Liver (tissue), 9 donors: ENCODE data around the gene SLC5A9. TPM values are rescaled to one million over a fixed set of nuclear protein-coding genes. Genes with fewer than 3 reads are reported as not detected.

Experiments used
- DNase-seq: peaks from one replicate; pipeline ENCODE4 v3.0.0-alpha.2; 2017; ENCODE audit warnings: low spot score
- H3K27ac ChIP-seq, 2 donors: one replicate each; pipeline ENCODE4 v1.7.0; 2013; ENCODE audit warnings: inconsistent platforms in 2 of 2, low read length in 2 of 2, control low read depth in 1 of 2, low read depth in 1 of 2, mild to moderate bottlenecking in 1 of 2
- H3K27me3 ChIP-seq, 4 donors: one replicate each; pipeline versions ENCODE4 v1.6.1 to v1.7.0; 2013; ENCODE audit warnings: low read length in 3 of 4, inconsistent platforms in 1 of 4, mild to moderate bottlenecking in 1 of 4, moderate library complexity in 1 of 4; ENCODE audit not compliant: control insufficient read depth in 4 of 4, insufficient read depth in 4 of 4
- H3K36me3 ChIP-seq, 4 donors: one replicate each; pipeline versions ENCODE4 v1.6.1 to v1.7.0; 2013; ENCODE audit warnings: low read length in 3 of 4, mild to moderate bottlenecking in 3 of 4, low read depth in 1 of 4, moderate library complexity in 1 of 4; ENCODE audit not compliant: control insufficient read depth in 4 of 4, insufficient read depth in 3 of 4
- H3K4me1 ChIP-seq, 4 donors: one replicate each; pipeline versions ENCODE4 v1.6.1 to v1.7.0; 2013; ENCODE audit warnings: low read length in 3 of 4, mild to moderate bottlenecking in 3 of 4, moderate library complexity in 1 of 4; ENCODE audit not compliant: control insufficient read depth in 4 of 4, insufficient read depth in 4 of 4
- H3K4me3 ChIP-seq, 3 donors: one replicate each; pipeline versions ENCODE4 v1.6.1 to v1.7.0; 2013; ENCODE audit warnings: low read length in 3 of 3, control low read depth in 1 of 3, low read depth in 1 of 3, mild to moderate bottlenecking in 1 of 3
- H3K9ac ChIP-seq, 2 donors: one replicate each; pipeline ENCODE4 v1.7.0; 2013; ENCODE audit warnings: low read length in 2 of 2, mild to moderate bottlenecking in 2 of 2, moderate library complexity in 2 of 2, control low read depth in 1 of 2, low read depth in 1 of 2
- H3K9me3 ChIP-seq, 4 donors: one replicate each; pipeline versions ENCODE4 v1.6.1 to v1.7.0; 2013; ENCODE audit warnings: low read length in 3 of 4; ENCODE audit not compliant: control insufficient read depth in 4 of 4
- CTCF ChIP-seq: fragments of 150-350 bp; IDR thresholded peaks from 2 replicates; pipeline ENCODE4 v1.5.1; 2017; ENCODE audit warnings: improper control_type of control experiment, low read depth, low read length; ENCODE audit not compliant: missing input control
- EGR1 ChIP-seq, 2 donors: IDR thresholded peaks; 2 replicates each; pipeline ENCODE4 v1.6.1; 2016 to 2018; ENCODE audit warnings: antibody characterized with exemption in 2 of 2, low read depth in 2 of 2
- FOXA2 ChIP-seq: IDR thresholded peaks from 2 replicates; pipeline ENCODE4 v1.6.1; 2016; ENCODE audit warnings: antibody characterized with exemption
- GABPA ChIP-seq, 2 donors: IDR thresholded peaks in 1 of 2; conservative IDR thresholded peaks in 1 of 2; 2 replicates each; pipeline ENCODE4 v1.6.1; 2016; ENCODE audit warnings: antibody characterized with exemption in 2 of 2, mild to moderate bottlenecking in 1 of 2, moderate library complexity in 1 of 2
- HNF4A ChIP-seq, 2 donors: conservative IDR thresholded peaks; 2 replicates each; pipeline ENCODE4 v1.6.1; 2016; ENCODE audit warnings: antibody characterized with exemption in 2 of 2, mild to moderate bottlenecking in 2 of 2
- HNF4G ChIP-seq: IDR thresholded peaks from 2 replicates; pipeline ENCODE4 v1.6.1; 2016; ENCODE audit warnings: antibody characterized with exemption
- RAD21 ChIP-seq, 2 donors: IDR thresholded peaks; 2 replicates each; pipeline ENCODE4 v1.6.1; 2016; ENCODE audit warnings: antibody characterized with exemption in 2 of 2, mild to moderate bottlenecking in 2 of 2
- REST ChIP-seq: IDR thresholded peaks from 2 replicates; pipeline ENCODE4 v1.6.1; 2016; ENCODE audit warnings: antibody characterized with exemption, mild to moderate bottlenecking
- TAF1 ChIP-seq: conservative IDR thresholded peaks from 2 replicates; pipeline ENCODE4 v1.6.1; 2016; ENCODE audit warnings: antibody characterized with exemption, mild to moderate bottlenecking
- ZBTB33 ChIP-seq: IDR thresholded peaks from 2 replicates; pipeline ENCODE4 v1.6.1; 2016; ENCODE audit warnings: antibody characterized with exemption
- WGBS: extraction: QIAGEN DNeasy Blood & Tissue Kit; methylation state at CpG from one replicate; pipeline ENCODE4 v1.1.7; 2013; 5-methylcytosine and 5-hydroxymethylcytosine counted together
- polyA plus RNA-seq, 2 donors: library from polyadenylated mRNA; stranded (reverse) in 1 of 2; unstranded in 1 of 2; fragments of 200-250 nt in 1 of 2; fragments of >200 nt in 1 of 2; fragmentation: Nextera tagmentation in 1 of 2; extraction: Ambion mirVana in 1 of 2; gene quantifications; one replicate each; pipeline versions ENCODE4 v1.2.1 to v1.2.3, GENCODE V29; 2013 to 2015
- total RNA-seq, 2 donors: library from RNA; depleted of rRNA; stranded (reverse); fragments of >200 nt; gene quantifications; one replicate each; pipeline ENCODE4 v1.2.3, GENCODE V29; 2014
- TF ChIP-seq, protein P1 (sequence below): IDR thresholded peaks from 2 replicates; pipeline ENCODE4 v1.6.1; 2016; ENCODE audit warnings: antibody characterized with exemption
- donor health status: healthy.
- donor health status: healthy.
- donor health status: healthy.
- donor health status: healthy.
- donor health status: healthy.

Gene SLC5A9
- total and polyA plus RNA-seq, 4 donors: 0.78 to 6.5 (median 6.0) TPM

GRCh38 chr1:48251323-48251722 lies 28.8 kb downstream of the SLC5A9 start (continued):
- TF ChIP-seq ZBTB33: no peak

DNA sequence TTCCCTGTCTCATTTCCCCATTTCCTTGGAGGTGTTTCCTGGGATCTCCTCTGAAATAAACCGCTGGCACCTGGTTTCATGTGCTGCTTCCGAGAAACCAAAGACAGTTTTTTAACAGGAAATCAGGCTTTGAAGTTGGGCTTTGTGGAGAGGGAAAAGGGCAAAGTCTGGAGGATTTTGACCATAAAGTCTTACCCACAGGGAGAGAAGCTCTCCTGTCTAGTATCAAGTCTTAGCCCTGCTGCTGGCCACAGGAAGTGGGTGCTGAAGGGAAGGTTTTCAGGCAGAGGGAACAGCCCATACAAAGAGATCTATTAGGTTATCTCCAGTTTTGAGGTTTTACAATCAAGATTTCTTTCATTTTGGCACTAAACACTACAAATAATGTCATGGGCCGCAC lies 29.3 kb downstream of the SLC5A9 start:
- Histone ChIP-seq H3K9ac (no peak overlapping the region), H3K27ac (no peak overlapping the region), H3K27me3 (no peaks in the 10 kb centered on the region), H3K4me3 (no peak overlapping the region), H3K36me3 (peaks cover 0 to 9% (median 3%) of the 10 kb centered on the region in 4 donors), H3K4me1 (peaks cover 0 to 3% (median 0%) of the 10 kb centered on the region in 4 donors), H3K9me3 (no peaks in the 10 kb centered on the region)
- TF ChIP-seq HNF4G: no peak
- TF ChIP-seq FOXA2: no peak
- no peak for TF ChIP-seq EGR1 (IDR thresholded peaks at IDR 0.05; ENCODE audit: low read depth in 2 of 2)
- TF ChIP-seq ZBTB33: no peak
- TF ChIP-seq REST: peak; percentile 59
- DNase-seq: no peak
- WGBS: 87% methylated on average over 3 of the region's 3 CpGs

- no peaks in the 10 kb centered on the region for H3K36me3 ChIP-seq
- no peak overlapping the region for H3K4me3 ChIP-seq
- H3K4me1 ChIP-seq: no peaks in the 10 kb centered on the region
- H3K27me3 ChIP-seq: no peaks in the 10 kb centered on the region
- WGBS: 46% methylated on average over 1 of the region's 1 CpG
- H3K27ac ChIP-seq: no peak overlapping the region
- TF ChIP-seq, protein P1, sequence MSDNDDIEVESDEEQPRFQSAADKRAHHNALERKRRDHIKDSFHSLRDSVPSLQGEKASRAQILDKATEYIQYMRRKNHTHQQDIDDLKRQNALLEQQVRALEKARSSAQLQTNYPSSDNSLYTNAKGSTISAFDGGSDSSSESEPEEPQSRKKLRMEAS: no peak
- TF ChIP-seq HNF4G (no peak), HNF4A (conservative IDR thresholded peaks at IDR 0.05) (peak in 1 of 2 donors; percentile 18)
- no peak overlapping the region for H3K9ac ChIP-seq
- no peaks in the 10 kb centered on the region for H3K9me3 ChIP-seq
- no peak for DNase-seq
Observed at GRCh38 chr1:48254254-48254653, 31.7 kb downstream of the SLC5A9 start.

DNA sequence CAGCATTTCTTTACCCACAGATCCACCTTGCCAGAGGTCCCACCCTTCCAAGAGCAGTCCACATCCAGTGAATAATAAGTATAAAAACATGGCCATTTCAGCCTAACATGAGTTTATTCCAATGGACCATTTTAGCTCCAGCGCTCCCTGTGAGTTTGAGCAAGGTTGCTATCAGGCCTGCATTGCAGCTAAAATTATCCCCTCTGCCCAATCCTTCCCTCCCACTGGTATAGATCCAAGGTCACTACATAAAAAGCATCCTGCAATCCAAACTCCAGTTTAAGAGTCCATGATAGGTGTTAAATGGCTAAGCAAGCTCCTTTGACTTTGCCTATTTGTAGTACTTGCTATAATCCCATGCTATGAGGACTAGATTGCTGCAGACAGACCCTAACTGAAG lies 35.6 kb downstream of the SLC5A9 start:
- Histone ChIP-seq H3K4me3 (no peak overlapping the region), H3K9me3 (no peaks in the 10 kb centered on the region), H3K36me3 (no peaks in the 10 kb centered on the region), H3K4me1 (no peaks in the 10 kb centered on the region), H3K27me3 (no peaks in the 10 kb centered on the region), H3K9ac (no peak overlapping the region), H3K27ac (no peak overlapping the region)
- no peak for DNase-seq
- WGBS: 100% methylated on average over 1 of the region's 1 CpG
- TF ChIP-seq TAF1 (no peak), GABPA (IDR thresholded peaks at IDR 0.05 in 1 of 2, conservative IDR thresholded peaks at IDR 0.05 in 1 of 2) (no peak), CTCF (no peak), RAD21 (IDR thresholded peaks at IDR 0.05) (no peak), ZBTB33 (no peak), EGR1 (IDR thresholded peaks at IDR 0.05; ENCODE audit: low read depth in 2 of 2) (no peak)
